Measurements from ENCODE around the gene EVA1B. TPM values are rescaled to one million over a fixed set of nuclear protein-coding genes. Genes with fewer than 3 reads are reported as not detected.

EVA1B gene
- total RNA-seq, 1 donor from 2014 or later: 1.5 TPM

DNA sequence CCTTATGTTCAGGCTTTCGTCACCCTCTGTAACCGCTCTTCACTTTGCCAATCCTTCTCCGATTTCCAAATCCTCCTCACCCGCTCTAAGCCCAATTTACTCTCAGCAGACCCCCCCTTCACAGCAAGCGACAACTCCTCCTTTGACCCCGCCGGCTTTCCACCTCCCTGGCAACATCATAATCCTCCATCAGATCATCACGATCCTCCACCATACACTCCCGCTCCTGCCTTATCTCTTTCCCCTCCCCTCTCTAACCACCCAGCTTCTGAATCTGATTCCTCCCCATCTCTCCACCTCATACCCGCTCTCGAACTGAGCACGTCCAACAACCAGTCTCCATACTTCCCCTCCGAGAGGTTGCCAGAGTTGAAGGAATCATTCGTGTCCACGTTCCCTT lies 7.5 kb upstream of the EVA1B start:
- Mint-ChIP-seq H3K9me3 (ENCODE audit: unreplicated experiment) (peaks cover 3% of the 10 kb centered on the region), H3K27ac (ENCODE audit: unreplicated experiment) (no peak overlapping the region), H3K36me3 (ENCODE audit: unreplicated experiment) (peaks cover 10% of the 10 kb centered on the region), H3K27me3 (ENCODE audit: unreplicated experiment) (peaks cover 12% of the 10 kb centered on the region), H3K4me1 (ENCODE audit: low read depth, unreplicated experiment) (peaks cover 3% of the 10 kb centered on the region), H3K4me3 (ENCODE audit: unreplicated experiment) (no peak overlapping the region)
- DNase-seq: no peak
- TF ChIP-seq, protein P1, sequence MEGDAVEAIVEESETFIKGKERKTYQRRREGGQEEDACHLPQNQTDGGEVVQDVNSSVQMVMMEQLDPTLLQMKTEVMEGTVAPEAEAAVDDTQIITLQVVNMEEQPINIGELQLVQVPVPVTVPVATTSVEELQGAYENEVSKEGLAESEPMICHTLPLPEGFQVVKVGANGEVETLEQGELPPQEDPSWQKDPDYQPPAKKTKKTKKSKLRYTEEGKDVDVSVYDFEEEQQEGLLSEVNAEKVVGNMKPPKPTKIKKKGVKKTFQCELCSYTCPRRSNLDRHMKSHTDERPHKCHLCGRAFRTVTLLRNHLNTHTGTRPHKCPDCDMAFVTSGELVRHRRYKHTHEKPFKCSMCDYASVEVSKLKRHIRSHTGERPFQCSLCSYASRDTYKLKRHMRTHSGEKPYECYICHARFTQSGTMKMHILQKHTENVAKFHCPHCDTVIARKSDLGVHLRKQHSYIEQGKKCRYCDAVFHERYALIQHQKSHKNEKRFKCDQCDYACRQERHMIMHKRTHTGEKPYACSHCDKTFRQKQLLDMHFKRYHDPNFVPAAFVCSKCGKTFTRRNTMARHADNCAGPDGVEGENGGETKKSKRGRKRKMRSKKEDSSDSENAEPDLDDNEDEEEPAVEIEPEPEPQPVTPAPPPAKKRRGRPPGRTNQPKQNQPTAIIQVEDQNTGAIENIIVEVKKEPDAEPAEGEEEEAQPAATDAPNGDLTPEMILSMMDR (IDR thresholded peaks at IDR 0.05; ENCODE audit: partially characterized antibody, unreplicated experiment): no peak

DNA sequence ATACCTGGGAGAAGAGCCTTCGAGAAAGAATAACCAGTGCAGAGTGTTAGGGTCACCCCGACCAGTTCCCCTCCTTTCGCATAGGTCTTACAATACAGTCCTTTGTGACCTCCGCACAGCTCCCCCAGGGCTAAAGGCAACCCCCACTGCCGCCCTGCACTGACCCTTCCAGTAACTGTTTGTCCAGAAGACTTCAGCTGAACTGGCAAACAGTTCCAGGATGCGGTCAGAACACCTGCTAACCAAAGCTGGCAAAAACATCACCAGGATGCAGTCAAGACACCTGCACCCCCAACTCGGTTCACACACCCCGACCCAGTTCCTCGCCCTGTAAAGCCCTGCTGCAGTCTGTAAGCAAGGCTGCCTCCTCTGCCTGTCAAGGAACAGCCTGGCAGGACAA lies 6.4 kb upstream of the EVA1B start:
- Mint-ChIP-seq H3K4me1 (ENCODE audit: low read depth, unreplicated experiment) (peaks cover 3% of the 10 kb centered on the region), H3K27ac (ENCODE audit: unreplicated experiment) (no peak overlapping the region), H3K9me3 (ENCODE audit: unreplicated experiment) (peaks cover 3% of the 10 kb centered on the region), H3K4me3 (ENCODE audit: unreplicated experiment) (no peak overlapping the region), H3K27me3 (ENCODE audit: unreplicated experiment) (peaks cover 16% of the 10 kb centered on the region), H3K36me3 (ENCODE audit: unreplicated experiment) (peaks cover 10% of the 10 kb centered on the region)
- TF ChIP-seq, protein P1 (IDR thresholded peaks at IDR 0.05; ENCODE audit: partially characterized antibody, unreplicated experiment): no peak
- DNase-seq: no peak

DNA sequence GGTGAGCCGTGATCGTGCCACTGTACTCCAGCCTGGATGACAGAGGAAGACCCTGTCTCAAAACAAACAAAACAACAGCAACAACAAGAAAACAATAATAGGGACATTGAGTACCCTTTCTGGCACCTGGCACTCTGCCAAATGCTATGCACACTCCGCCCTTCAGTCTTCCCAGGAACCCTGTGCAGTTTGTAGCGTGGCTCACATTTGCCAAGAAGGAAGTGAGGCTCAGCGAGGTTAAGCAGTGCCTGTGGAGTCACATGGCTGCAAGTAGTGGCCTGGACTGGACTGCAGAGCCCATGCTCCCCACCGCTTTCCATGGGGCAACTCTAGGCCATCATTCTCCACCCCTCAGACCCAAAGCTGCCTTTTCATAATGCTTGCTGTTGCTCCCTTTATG lies 5.3 kb upstream of the EVA1B start:
- DNase-seq: no peak
- H3K4me3 Mint-ChIP-seq (ENCODE audit: unreplicated experiment): no peak overlapping the region
- peaks cover 10% of the 10 kb centered on the region for H3K36me3 Mint-ChIP-seq (ENCODE audit: unreplicated experiment)
- no peak overlapping the region for H3K27ac Mint-ChIP-seq (ENCODE audit: unreplicated experiment)
- peaks cover 5% of the 10 kb centered on the region for H3K4me1 Mint-ChIP-seq (ENCODE audit: low read depth, unreplicated experiment)
- H3K27me3 Mint-ChIP-seq (ENCODE audit: unreplicated experiment): peaks cover 19% of the 10 kb centered on the region
- TF ChIP-seq, protein P1 (IDR thresholded peaks at IDR 0.05; ENCODE audit: partially characterized antibody, unreplicated experiment): no peak
- peaks cover 3% of the 10 kb centered on the region for H3K9me3 Mint-ChIP-seq (ENCODE audit: unreplicated experiment)

DNA sequence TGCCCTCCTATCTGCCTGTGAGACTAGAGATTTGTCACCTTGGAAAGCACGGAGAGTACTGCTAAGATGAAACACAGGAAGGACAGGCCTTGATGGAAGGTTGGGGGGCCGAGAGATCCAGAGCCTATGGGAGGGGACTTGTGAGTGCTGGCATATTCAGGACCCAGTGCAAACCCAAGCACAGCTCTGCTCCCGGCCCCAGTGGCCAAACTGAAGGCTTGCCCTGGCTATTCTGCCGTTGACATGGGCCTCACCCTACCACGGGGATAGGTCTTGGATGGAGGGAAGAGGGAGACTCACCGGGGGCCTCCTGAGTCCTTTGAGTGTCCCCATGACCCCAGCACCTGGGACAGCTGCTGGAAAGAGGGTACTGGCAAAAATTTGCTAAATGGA lies 4.6 kb upstream of the EVA1B start:
- Mint-ChIP-seq H3K27ac (ENCODE audit: unreplicated experiment) (no peak overlapping the region), H3K27me3 (ENCODE audit: unreplicated experiment) (peaks cover 19% of the 10 kb centered on the region), H3K36me3 (ENCODE audit: unreplicated experiment) (peaks cover 10% of the 10 kb centered on the region), H3K4me3 (ENCODE audit: unreplicated experiment) (no peak overlapping the region), H3K4me1 (ENCODE audit: low read depth, unreplicated experiment) (peaks cover 5% of the 10 kb centered on the region), H3K9me3 (ENCODE audit: unreplicated experiment) (peaks cover 3% of the 10 kb centered on the region)
- no peak for DNase-seq
- TF ChIP-seq, protein P1 (IDR thresholded peaks at IDR 0.05; ENCODE audit: partially characterized antibody, unreplicated experiment): no peak

DNA sequence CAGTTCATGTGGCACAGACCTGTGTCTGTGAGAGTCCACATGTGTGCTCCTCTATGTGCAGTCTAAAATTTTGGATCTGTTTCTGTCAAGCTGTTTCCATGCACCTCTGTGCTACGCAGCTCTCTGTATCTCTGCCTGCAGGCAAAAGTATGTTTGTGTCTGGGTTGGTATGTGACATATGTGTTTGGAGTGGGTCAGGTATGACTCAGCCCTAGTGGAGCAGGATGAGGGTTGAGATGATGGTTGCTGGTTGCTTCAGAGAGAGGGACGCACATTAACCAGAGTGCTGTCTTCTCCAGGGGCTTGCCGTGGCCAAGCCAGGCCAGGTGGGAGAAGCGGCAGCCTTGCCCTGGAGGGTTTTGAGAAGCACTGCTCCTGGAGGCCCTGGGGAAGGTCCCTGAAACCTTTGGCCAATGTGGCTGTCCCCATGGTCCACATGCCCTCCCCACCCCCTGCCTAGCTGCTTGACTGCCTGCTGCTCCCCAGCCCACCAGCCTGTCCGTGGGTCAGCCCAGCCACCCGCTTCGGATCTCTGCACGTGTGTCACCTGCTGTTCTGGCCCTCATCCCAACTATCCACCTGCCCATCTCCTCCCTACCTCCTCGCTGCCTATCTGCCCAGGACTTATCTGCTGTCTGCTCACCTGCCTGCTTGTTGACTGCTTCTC lies 4.1 kb upstream of the EVA1B start:
- TF ChIP-seq, protein P1 (IDR thresholded peaks at IDR 0.05; ENCODE audit: partially characterized antibody, unreplicated experiment): no peak
- H3K4me3 Mint-ChIP-seq (ENCODE audit: unreplicated experiment): no peak overlapping the region
- H3K36me3 Mint-ChIP-seq (ENCODE audit: unreplicated experiment): peaks cover 10% of the 10 kb centered on the region
- H3K27me3 Mint-ChIP-seq (ENCODE audit: unreplicated experiment): peaks cover 18% of the 10 kb centered on the region
- peaks cover 3% of the 10 kb centered on the region for H3K9me3 Mint-ChIP-seq (ENCODE audit: unreplicated experiment)
- no peak for DNase-seq
- peaks cover 5% of the 10 kb centered on the region for H3K4me1 Mint-ChIP-seq (ENCODE audit: low read depth, unreplicated experiment)
- no peak overlapping the region for H3K27ac Mint-ChIP-seq (ENCODE audit: unreplicated experiment)

Measured in glutamatergic neuron (in vitro differentiated cells).